Ectodermal cell (in vitro differentiated cells): Measurements from ENCODE around the gene SRRM1.
"Not testable (repeated sequence)": the region's sequence is repeated elsewhere in the genome, so short reads cannot be mapped to it uniquely, and the experiment has no call there.

Experiments
- H3K27ac ChIP-seq: 2 replicates; pipeline ENCODE4 v1.7.0; 2013; ENCODE audit warnings: mild to moderate bottlenecking, low read depth, low read length; ENCODE audit not compliant: insufficient read depth, poor library complexity, severe bottlenecking
- H3K27me3 ChIP-seq: 2 replicates; pipeline ENCODE4 v1.7.0; 2013; ENCODE audit warnings: mild to moderate bottlenecking, low read length; ENCODE audit not compliant: insufficient read depth, control insufficient read depth, poor library complexity, severe bottlenecking
- H3K36me3 ChIP-seq: one replicate; pipeline ENCODE4 v1.7.0; 2013; ENCODE audit warnings: low read length; ENCODE audit not compliant: control insufficient read depth, insufficient read depth
- H3K4me1 ChIP-seq: one replicate; pipeline ENCODE4 v1.7.0; 2013; ENCODE audit warnings: low read length; ENCODE audit not compliant: control insufficient read depth, insufficient read depth
- H3K4me3 ChIP-seq: 2 replicates; pipeline ENCODE4 v1.7.0; 2013; ENCODE audit warnings: low read depth, low read length, control low read depth; ENCODE audit not compliant: insufficient read depth
- H3K9me3 ChIP-seq: 2 replicates; pipeline ENCODE4 v1.7.0; 2013; ENCODE audit warnings: mild to moderate bottlenecking, low read length, moderate library complexity; ENCODE audit not compliant: control insufficient read depth
- WGBS, 2 experiments: methylation state at CpG; one replicate each; pipeline ENCODE4 v1.1.7; 2013; ENCODE audit warnings: missing lambda C conversion rate in 2 of 2; 5-methylcytosine and 5-hydroxymethylcytosine counted together

The SRRM1 gene

DNA sequence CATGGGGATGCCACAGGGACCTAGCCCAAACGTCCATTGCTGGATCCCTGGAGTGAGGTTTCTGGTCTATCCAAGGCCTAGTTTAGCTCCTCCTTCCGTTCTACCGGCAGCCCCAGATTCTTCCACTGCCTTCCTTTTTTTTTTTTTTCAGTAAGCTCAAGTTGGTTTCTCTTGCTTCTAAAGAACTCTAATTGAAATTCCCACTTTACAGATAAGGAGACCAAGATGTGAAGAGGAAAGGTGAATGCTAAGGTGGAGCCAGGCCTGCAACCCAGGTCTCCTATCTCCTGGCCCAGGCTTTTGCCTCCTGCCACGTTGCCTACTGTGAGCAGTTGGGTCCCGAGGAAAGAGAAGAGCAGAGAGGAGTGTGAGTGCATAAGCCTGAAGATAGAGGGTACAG is 70.6 kb downstream of the SRRM1 start:
- Histone ChIP-seq H3K27ac (no peak overlapping the region), H3K36me3 (no peaks in the 10 kb centered on the region), H3K4me3 (no peak overlapping the region), H3K9me3 (no peaks in the 10 kb centered on the region), H3K4me1 (no peaks in the 10 kb centered on the region), H3K27me3 (no peaks in the 10 kb centered on the region)
- 74 to 81% methylated on average over 5 of the region's 5 CpGs for WGBS, 2 experiments

DNA sequence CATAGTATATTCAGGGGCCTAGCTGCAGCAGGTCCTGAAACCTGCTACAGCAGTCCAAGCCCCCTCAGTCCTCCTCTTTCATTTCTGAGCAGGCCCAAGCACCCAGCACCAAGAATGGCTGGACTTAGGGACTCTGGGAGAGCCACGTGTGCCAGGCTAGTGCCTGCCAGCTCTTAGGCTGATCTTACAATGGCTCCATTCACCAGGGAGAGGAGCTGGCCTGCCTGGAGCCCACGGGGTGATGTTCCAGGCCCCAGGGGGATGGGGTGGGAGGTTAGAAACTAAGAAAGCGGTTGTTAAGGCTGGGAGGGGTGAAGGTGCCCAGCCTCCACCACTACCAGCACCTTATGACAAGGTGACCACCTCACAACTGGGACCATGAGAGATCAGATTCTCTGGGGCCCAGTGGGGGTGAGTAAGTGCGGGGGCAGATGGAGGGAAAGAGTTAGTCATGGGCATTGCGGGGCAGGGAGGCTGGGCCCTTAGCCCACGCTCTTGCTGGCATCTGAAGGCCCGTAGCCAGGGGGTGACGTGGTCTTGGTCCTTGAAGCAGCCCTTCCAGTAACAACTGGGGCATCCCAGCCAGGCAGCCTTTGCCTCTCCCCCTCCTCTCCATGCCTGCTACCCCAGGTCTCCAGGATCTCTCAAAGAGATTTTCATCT is 71.9 kb downstream of the SRRM1 start:
- Histone ChIP-seq H3K4me1 (no peaks in the 10 kb centered on the region), H3K27me3 (no peaks in the 10 kb centered on the region), H3K36me3 (no peaks in the 10 kb centered on the region), H3K4me3 (no peak overlapping the region), H3K9me3 (no peaks in the 10 kb centered on the region), H3K27ac (no peak overlapping the region)
- 92% methylated on average over 8 of the region's 8 CpGs for WGBS, 2 experiments

GRCh38 chr1:24715658-24716057 is 72.6 kb downstream of the SRRM1 start:
- no peaks in the 10 kb centered on the region for H3K9me3 ChIP-seq
- 91 to 93% methylated on average over 7 of the region's 7 CpGs for WGBS, 2 experiments
- H3K36me3 ChIP-seq, result no peaks in the 10 kb centered on the region
- no peak overlapping the region for H3K27ac ChIP-seq
- H3K27me3 ChIP-seq, result no peaks in the 10 kb centered on the region
- H3K4me1 ChIP-seq, result no peaks in the 10 kb centered on the region
- no peak overlapping the region for H3K4me3 ChIP-seq

- no peaks in the 10 kb centered on the region for H3K9me3 ChIP-seq
- WGBS, 2 experiments, result 94 to 97% methylated on average over 8 of the region's 8 CpGs
- no peak overlapping the region for H3K4me3 ChIP-seq
- H3K4me1 ChIP-seq, result no peaks in the 10 kb centered on the region
- H3K27me3 ChIP-seq, result no peaks in the 10 kb centered on the region
- H3K27ac ChIP-seq, result no peak overlapping the region
- no peaks in the 10 kb centered on the region for H3K36me3 ChIP-seq
Observed at GRCh38 chr1:24717887-24718650, 75.0 kb downstream of the SRRM1 start.

DNA sequence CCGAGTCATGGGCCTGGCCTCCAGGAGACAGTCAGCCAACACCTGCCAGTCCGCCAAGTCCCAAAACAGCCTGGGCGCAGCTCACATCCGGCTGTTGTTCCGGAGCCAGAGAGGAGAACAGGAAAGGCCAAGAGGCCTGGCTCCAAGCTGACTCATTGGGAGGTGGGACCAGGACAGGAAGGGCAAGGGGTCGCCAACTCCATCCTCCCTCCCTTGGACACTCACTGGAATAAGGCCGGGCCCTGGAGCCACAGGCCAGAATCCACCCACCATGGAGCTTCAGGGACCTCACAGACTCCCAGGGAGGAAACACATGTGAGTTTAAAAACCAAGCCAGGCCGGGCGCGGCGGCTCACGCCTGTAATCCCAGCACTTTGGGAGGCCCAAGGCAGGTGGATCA is 77.0 kb downstream of the SRRM1 start:
- Histone ChIP-seq H3K4me3 (no peak overlapping the region), H3K27me3 (no peaks in the 10 kb centered on the region), H3K27ac (no peak overlapping the region), H3K9me3 (no peaks in the 10 kb centered on the region), H3K36me3 (no peaks in the 10 kb centered on the region), H3K4me1 (peaks cover 11% of the 10 kb centered on the region)
- WGBS, 2 experiments, result 91 to 96% methylated on average over 12 of the region's 12 CpGs

- H3K27ac ChIP-seq, result no peak overlapping the region
Observed at GRCh38 chr1:24721533-24721932, 78.4 kb downstream of the SRRM1 start.

DNA sequence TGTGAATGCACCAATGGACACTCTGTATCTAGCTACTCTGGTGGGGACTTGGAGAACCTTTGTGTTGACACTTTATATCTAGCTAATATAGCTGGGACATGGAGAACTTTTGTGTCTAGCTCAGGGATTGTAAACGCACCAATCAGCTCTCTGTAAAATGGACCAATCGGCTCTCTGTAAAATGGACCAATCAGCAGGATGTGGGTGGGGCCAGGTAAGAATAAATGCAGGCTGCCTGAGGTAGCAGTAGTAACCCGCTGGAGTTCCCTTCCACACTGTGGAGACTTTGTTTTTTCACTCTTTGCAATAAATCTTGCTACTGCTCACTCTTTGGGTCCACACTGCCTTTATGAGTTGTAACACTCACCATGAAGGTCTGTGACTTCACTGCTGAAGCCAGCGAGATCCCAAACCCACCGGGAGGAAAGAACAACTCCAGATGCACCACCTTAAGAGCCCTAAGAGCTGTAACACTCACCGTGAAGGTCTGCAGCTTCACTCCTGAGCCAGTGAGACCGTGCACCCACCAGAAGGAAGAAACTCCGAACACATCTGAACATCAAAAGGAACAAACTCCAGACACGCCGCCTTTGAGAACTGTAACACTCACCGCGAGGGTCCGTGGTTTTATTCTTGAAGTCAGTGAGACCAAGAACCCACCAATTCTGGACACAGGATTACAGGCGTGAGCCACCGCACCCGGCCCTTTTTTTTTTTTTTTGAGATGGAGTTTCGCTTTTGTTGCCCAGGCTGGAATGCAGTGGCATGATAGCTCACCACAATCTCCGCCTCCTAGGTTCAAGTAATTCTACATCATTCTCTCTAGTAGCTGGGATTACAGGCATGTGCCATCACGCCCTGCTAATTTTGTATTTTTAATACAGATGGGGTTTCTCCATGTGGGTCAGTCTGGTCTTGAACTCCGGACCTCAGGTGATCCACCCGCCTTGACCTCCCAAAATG is 79.3 kb downstream of the SRRM1 start:
- H3K4me3 ChIP-seq, H3K36me3 ChIP-seq, H3K27me3 ChIP-seq, H3K9me3 ChIP-seq, H3K27ac ChIP-seq: not testable (repeated sequence)
- WGBS, 2 experiments, result 94% methylated on average over 21 of the region's 21 CpGs
- H3K4me1 ChIP-seq, result peaks cover 14% of the 10 kb centered on the region

More at GRCh38 chr1:24721533-24721932, 78.4 kb downstream of the SRRM1 start:
- WGBS, 2 experiments, result 86 to 88% methylated on average over 31 of the region's 31 CpGs
- H3K36me3 ChIP-seq, result no peaks in the 10 kb centered on the region
- H3K9me3 ChIP-seq, result no peaks in the 10 kb centered on the region
- peaks cover 14% of the 10 kb centered on the region for H3K4me1 ChIP-seq
- H3K4me3 ChIP-seq, result no peak overlapping the region
- H3K27me3 ChIP-seq, result no peaks in the 10 kb centered on the region
